GM18909 (cell line): ENCODE data around the gene BMF.

ENCODE experiments used
- ATAC-seq: cut with Tn5 transposase; IDR thresholded peaks from one replicate; pipeline ENCODE4 v1.9.1; 2021; ENCODE audit warnings: mild to moderate bottlenecking; ENCODE audit not compliant: unreplicated experiment, poor library complexity

The BMF gene

GRCh38 chr15:40070166-40070557 is 38.5 kb downstream of the BMF start:
- no peak for ATAC-seq

GRCh38 chr15:40069178-40070165 is 39.2 kb downstream of the BMF start:
- ATAC-seq: peak; percentile 84

GRCh38 chr15:40067921-40068624 is 40.6 kb downstream of the BMF start:
- no peak for ATAC-seq

GRCh38 chr15:40066589-40066988 is 42.1 kb downstream of the BMF start:
- no peak for ATAC-seq

- no peak for ATAC-seq
Observed at GRCh38 chr15:40065166-40065565, 43.5 kb downstream of the BMF start.

GRCh38 chr15:40064231-40064894 is 44.3 kb downstream of the BMF start:
- ATAC-seq: peak; percentile 46

- no peak for ATAC-seq
Observed at GRCh38 chr15:40063563-40064011, 45.1 kb downstream of the BMF start.

GRCh38 chr15:40062816-40063562 is 45.7 kb downstream of the BMF start:
- ATAC-seq: no peak

- peak; percentile 51 for ATAC-seq
Observed at GRCh38 chr15:40061212-40061901, 47.3 kb downstream of the BMF start.

- no peak for ATAC-seq
Observed at GRCh38 chr15:40060236-40060961, 48.3 kb downstream of the BMF start.

GRCh38 chr15:40059821-40060220 is 48.9 kb downstream of the BMF start:
- ATAC-seq: no peak

GRCh38 chr15:40058476-40059140 is 50.1 kb downstream of the BMF start:
- ATAC-seq: no peak

- ATAC-seq: no peak
Observed at GRCh38 chr15:40055576-40056293, 52.9 kb downstream of the BMF start.

- peak; percentile 77 for ATAC-seq
Observed at GRCh38 chr15:40054855-40055575, 53.7 kb downstream of the BMF start.

- peak; percentile 53 for ATAC-seq
Observed at GRCh38 chr15:40054605-40054854, 54.1 kb downstream of the BMF start.

- peak; percentile 33 for ATAC-seq
Observed at GRCh38 chr15:40053831-40054604, 54.7 kb downstream of the BMF start.
